Gastroesophageal sphincter (tissue), 4 donors: ENCODE measurements around the gene CLDN15. TPM values are rescaled to one million over a fixed set of nuclear protein-coding genes. Genes with fewer than 3 reads are reported as not detected.
"Not testable (repeated sequence)": the region's sequence is repeated elsewhere in the genome, so short reads cannot be mapped to it uniquely, and the experiment has no call there.

Experiments used
- ATAC-seq: fragments of 150-250 bp; one replicate; pipeline ENCODE4 v1.9.1; 2016; ENCODE audit warnings: mild to moderate bottlenecking, moderate library complexity
- H3K27ac ChIP-seq, 4 donors: fragments of 200-600 bp; sonication (generic) in 3 of 4; 1 replicate in 3 of 4; 2 replicates in 1 of 4; pipeline ENCODE4 v1.5.1; 2016 to 2019
- H3K27me3 ChIP-seq: fragments of 200-600 bp; sonication (generic); one replicate; pipeline ENCODE4 v1.5.1; 2019
- H3K36me3 ChIP-seq, 2 donors: fragments of 200-600 bp; sonication (generic); one replicate each; pipeline ENCODE4 v1.5.1; 2019; ENCODE audit warnings: control low read depth in 1 of 2
- H3K4me1 ChIP-seq, 3 donors: fragments of 200-600 bp; sonication (generic); 1 replicate in 2 of 3; 2 replicates in 1 of 3; pipeline ENCODE4 v1.5.1; 2016 to 2019; ENCODE audit warnings: control low read depth in 2 of 3
- H3K4me3 ChIP-seq, 2 donors: fragments of 200-600 bp; sonication (generic); one replicate each; pipeline ENCODE4 v1.5.1; 2019; ENCODE audit warnings: mild to moderate bottlenecking in 1 of 2, moderate library complexity in 1 of 2
- H3K9me3 ChIP-seq, 3 donors: fragments of 200-600 bp; sonication (generic); one replicate each; pipeline ENCODE4 v1.5.1; 2017 to 2019; ENCODE audit warnings: control low read depth in 2 of 3
- CTCF ChIP-seq, 4 experiments: fragments of 200-600 bp in 2 of 4; fragments of 450-650 bp in 2 of 4; sonication (generic) in 1 of 4; IDR thresholded peaks; one replicate each; pipeline ENCODE4 v1.5.1; 2017 to 2019; ENCODE audit warnings: antibody characterized with exemption in 4 of 4, mild to moderate bottlenecking in 2 of 4, moderate library complexity in 2 of 4
- EP300 ChIP-seq: sonication (generic); formaldehyde crosslinking; IDR thresholded peaks from one replicate; pipeline ENCODE4 v1.6.1; 2017; ENCODE audit warnings: antibody characterized with exemption, mild to moderate bottlenecking
- POLR2A ChIP-seq, 2 donors: fragments of 450-650 bp; IDR thresholded peaks; one replicate each; pipeline ENCODE4 v1.6.1; 2017; ENCODE audit warnings: antibody characterized with exemption in 2 of 2, mild to moderate bottlenecking in 2 of 2, moderate library complexity in 1 of 2
- POLR2AphosphoS5 ChIP-seq: sonication (generic); formaldehyde crosslinking; IDR thresholded peaks from one replicate; pipeline ENCODE4 v1.6.1; 2017; ENCODE audit warnings: antibody characterized with exemption
- WGBS, 2 donors: methylation state at CpG; one replicate each; pipeline ENCODE4 v1.1.5; 2018; ENCODE audit warnings: low coverage in 1 of 2; 5-methylcytosine and 5-hydroxymethylcytosine counted together
- total RNA-seq, 4 donors: library from RNA; depleted of rRNA; stranded (reverse); fragments of >200 nt; gene quantifications; one replicate each; pipeline ENCODE4 v1.1.0, GENCODE V29; 2016

CLDN15 gene
- total RNA-seq, 4 donors from 2014 or later, result 4.4 to 6.8 (median 5.0) TPM

GRCh38 chr7:101207459-101207858 is 30.1 kb downstream of the CLDN15 start:
- 89% methylated on average over 3 of the region's 17 CpGs; no CpG with 5 or more reads in 1 of the 2 donors for WGBS, 2 donors
- ATAC-seq, result no peak
- TF ChIP-seq POLR2AphosphoS5 (no peak), EP300 (no peak), CTCF (IDR thresholded peaks at IDR 0.05) (no peak)

GRCh38 chr7:101206665-101207042 is 30.9 kb downstream of the CLDN15 start:
- TF ChIP-seq CTCF (IDR thresholded peaks at IDR 0.05) (no peak), POLR2A (IDR thresholded peaks at IDR 0.05) (no peak), POLR2AphosphoS5 (no peak), EP300 (no peak)
- H3K4me1 ChIP-seq, result peaks cover 0 to 8% (median 7%) of the 10 kb centered on the region in 3 donors
- H3K9me3 ChIP-seq, result no peaks in the 10 kb centered on the region
- H3K27ac ChIP-seq, result no peak overlapping the region
- peaks cover 0 to 61% of the 10 kb centered on the region in 2 donors for H3K36me3 ChIP-seq
- WGBS, 2 donors, result 86 to 90% methylated on average over 6 to 19 of the region's 19 CpGs
- peaks cover 22% of the 10 kb centered on the region for H3K27me3 ChIP-seq
- no peak for ATAC-seq
- no peak overlapping the region for H3K4me3 ChIP-seq

More at GRCh38 chr7:101207459-101207858, 30.1 kb downstream of the CLDN15 start:
- H3K27me3 ChIP-seq, result peaks cover 14% of the 10 kb centered on the region
- H3K36me3 ChIP-seq, result peaks cover 0 to 69% of the 10 kb centered on the region in 2 donors
- H3K4me1 ChIP-seq, result no peaks in the 10 kb centered on the region
- no peaks in the 10 kb centered on the region for H3K9me3 ChIP-seq
- H3K27ac ChIP-seq, result no peak overlapping the region
- H3K4me3 ChIP-seq, result no peak overlapping the region

GRCh38 chr7:101205901-101206664 is 31.5 kb downstream of the CLDN15 start:
- Histone ChIP-seq H3K9me3 (no peaks in the 10 kb centered on the region), H3K4me1 (peaks cover 0 to 11% (median 8%) of the 10 kb centered on the region in 3 donors), H3K27me3 (peaks cover 27% of the 10 kb centered on the region), H3K36me3 (peaks cover 0 to 55% of the 10 kb centered on the region in 2 donors), H3K4me3 (no peak overlapping the region), H3K27ac (no peak overlapping the region)
- TF ChIP-seq EP300 (no peak), POLR2A (IDR thresholded peaks at IDR 0.05) (no peak), CTCF (IDR thresholded peaks at IDR 0.05) (no peak), POLR2AphosphoS5 (no peak)
- peak; percentile 9 for ATAC-seq
- 73 to 83% methylated on average over 6 to 19 of the region's 32 CpGs for WGBS, 2 donors

- Histone ChIP-seq H3K27me3 (peaks cover 48% of the 10 kb centered on the region), H3K4me1 (peaks cover 0 to 11% (median 8%) of the 10 kb centered on the region in 3 donors), H3K36me3 (peaks cover 0 to 35% of the 10 kb centered on the region in 2 donors)
- ATAC-seq, H3K27ac ChIP-seq, H3K4me3 ChIP-seq, H3K9me3 ChIP-seq: not testable (repeated sequence)
- WGBS, 2 donors, result 56 to 80% methylated on average over 10 to 13 of the region's 22 CpGs
Observed at GRCh38 chr7:101203740-101204738, 33.6 kb downstream of the CLDN15 start.

- H3K27me3 ChIP-seq, result peaks cover 63% of the 10 kb centered on the region
- H3K4me3 ChIP-seq, result no peak overlapping the region
Observed at GRCh38 chr7:101202603-101202918, 35.0 kb downstream of the CLDN15 start.

More at GRCh38 chr7:101202603-101202918, 35.0 kb downstream of the CLDN15 start:
- ATAC-seq, result no peak
- H3K36me3 ChIP-seq, result peaks cover 0 to 20% of the 10 kb centered on the region in 2 donors
- 84% methylated on average over 5 of the region's 5 CpGs; no CpG with 5 or more reads in 1 of the 2 donors for WGBS, 2 donors
- peaks cover 0 to 11% (median 8%) of the 10 kb centered on the region in 3 donors for H3K4me1 ChIP-seq
- H3K27ac ChIP-seq, result no peak overlapping the region
- TF ChIP-seq CTCF (IDR thresholded peaks at IDR 0.05) (no peak), EP300 (no peak), POLR2A (IDR thresholded peaks at IDR 0.05) (no peak), POLR2AphosphoS5 (no peak)
- no peaks in the 10 kb centered on the region for H3K9me3 ChIP-seq
